ENCODE results near the gene CBFA2T3. TPM values are rescaled to one million over a fixed set of nuclear protein-coding genes. Genes with fewer than 3 reads are reported as not detected.
A peak's percentile ranks its signal among the peaks of the same experiment; 100 is the strongest.

Gene CBFA2T3
- total and polyA plus RNA-seq, 7 experiments from 2014 or later = 0.14 to 25.2 (median 0.38) TPM; not detected in 1

DNA sequence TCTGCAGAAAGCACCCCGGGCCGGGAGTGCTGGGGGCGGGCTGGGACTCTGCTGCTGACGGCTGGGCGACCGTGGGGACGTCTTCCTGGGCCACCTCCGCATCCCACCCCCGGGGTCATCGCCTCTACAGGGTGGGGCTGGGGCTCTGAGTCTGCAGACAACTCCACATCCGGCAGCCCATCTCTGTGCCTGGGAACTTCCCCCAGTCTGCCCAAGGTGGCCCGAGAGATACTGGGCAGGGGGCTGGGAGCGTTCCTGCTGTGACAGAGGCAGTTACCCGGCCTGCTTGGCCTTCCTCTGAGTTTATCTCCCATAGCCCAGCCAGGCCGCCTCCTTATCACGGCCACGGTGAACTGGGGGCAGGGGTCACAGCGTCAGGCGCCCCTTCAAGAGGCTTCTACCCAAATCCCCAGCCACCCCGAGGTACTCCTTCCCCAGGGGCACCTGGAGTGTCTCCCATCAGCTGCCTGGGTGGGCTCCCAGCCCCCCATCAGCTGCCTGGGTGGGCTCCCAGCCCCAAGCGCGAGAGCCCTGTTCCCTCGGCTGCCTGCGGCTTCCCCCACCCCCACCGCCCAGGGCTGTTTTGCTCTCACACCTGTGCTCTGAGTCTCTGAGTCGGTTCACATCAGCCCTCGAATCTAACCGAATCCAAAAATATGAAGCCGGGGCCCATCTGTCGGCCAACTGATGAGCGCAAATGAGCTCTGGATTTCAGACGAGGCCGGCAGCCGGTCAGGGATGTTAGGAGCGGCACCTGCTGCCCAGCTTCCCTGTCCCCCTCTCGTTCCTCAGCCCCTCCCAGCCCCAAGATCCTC is 15.6 kb upstream of the CBFA2T3 start:
- peak overlapping the region in 2 of 9 donors; percentile 48 to 72 for H3K27ac Mint-ChIP-seq
- CTCF ChIA-PET = no interaction called here
- Histone ChIP-seq H3K4me3 (ENCODE audit: low read length) (no peak overlapping the region), H3K36me3 (ENCODE audit: control insufficient read depth in 2 of 3, insufficient read depth in 3 of 3, low read length in 3 of 3) (no peaks in the 10 kb centered on the region), H3K27me3 (ENCODE audit: control insufficient read depth in 2 of 2, insufficient read depth in 2 of 2, low read length in 2 of 2) (no peaks in the 10 kb centered on the region), H3K9me3 (ENCODE audit: control insufficient read depth in 2 of 3, low read length in 3 of 3) (peaks cover 0 to 7% (median 0%) of the 10 kb centered on the region in 3 experiments), H3K27ac (ENCODE audit: low read depth, low read length) (peak overlapping the region; percentile 45), H3K4me1 (ENCODE audit: control insufficient read depth in 2 of 2, insufficient read depth in 2 of 2, low read length in 2 of 2) (peaks cover 0 to 9% of the 10 kb centered on the region in 2 donors)
- peaks cover 0 to 3% (median 0%) of the 10 kb centered on the region in 5 donors for H3K27me3 Mint-ChIP-seq
- POLR2A ChIA-PET = no interaction called here
- H3K9me3 Mint-ChIP-seq = peaks cover 0 to 6% (median 3%) of the 10 kb centered on the region in 11 donors
- peaks cover 3 to 19% (median 7%) of the 10 kb centered on the region in 7 donors for H3K4me1 Mint-ChIP-seq
- ATAC-seq (peak; percentile 18), DNase-seq (no peak)
- H3K4me3 Mint-ChIP-seq = peak overlapping the region in 1 of 10 donors; percentile 17
- intact Hi-C loops (cut with micrococcal nuclease) = no loop called here
- peaks cover 0 to 3% (median 2%) of the 10 kb centered on the region in 5 donors for H3K36me3 Mint-ChIP-seq

DNA sequence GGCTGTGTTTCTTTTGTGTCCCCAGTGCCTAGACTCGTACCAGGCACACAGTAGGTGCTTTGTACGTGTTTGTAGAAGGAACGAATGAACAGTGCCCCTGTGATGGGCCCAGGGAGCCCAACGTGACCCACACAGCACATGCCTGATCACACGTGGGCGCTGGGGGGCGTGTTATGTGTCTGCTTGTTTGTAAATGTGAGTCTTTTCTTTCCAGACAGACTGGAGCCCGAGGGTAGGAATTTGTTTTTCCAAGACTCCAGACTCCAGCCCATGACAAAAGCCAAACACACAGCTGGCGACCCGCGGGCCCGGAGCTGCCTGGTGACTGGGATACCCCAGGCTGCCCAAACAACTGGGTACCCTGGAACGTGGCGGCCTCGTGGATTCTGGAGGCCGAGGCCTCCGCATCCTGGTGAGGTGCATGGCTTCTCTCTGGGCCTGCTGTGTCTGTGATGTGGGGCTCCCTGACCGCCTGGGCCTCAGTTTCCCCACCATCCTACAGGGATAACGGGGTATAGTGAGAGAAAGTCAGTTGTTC is 14.9 kb upstream of the CBFA2T3 start:
- no peaks in the 10 kb centered on the region for H3K27me3 ChIP-seq (ENCODE audit: control insufficient read depth in 2 of 2, insufficient read depth in 2 of 2, low read length in 2 of 2)
- no peak for DNase-seq
- H3K36me3 ChIP-seq (ENCODE audit: control insufficient read depth in 2 of 3, insufficient read depth in 3 of 3, low read length in 3 of 3) = no peaks in the 10 kb centered on the region
- H3K9me3 Mint-ChIP-seq = peaks cover 0 to 2% (median 0%) of the 10 kb centered on the region in 11 donors
- intact Hi-C loops (cut with micrococcal nuclease) = no loop called here
- CTCF ChIA-PET = no interaction called here
- H3K9me3 ChIP-seq (ENCODE audit: control insufficient read depth in 2 of 3, low read length in 3 of 3) = peaks cover 0 to under 1% (median 0%) of the 10 kb centered on the region in 3 experiments
- no peak overlapping the region for H3K27ac Mint-ChIP-seq
- no peak overlapping the region for H3K4me3 ChIP-seq (ENCODE audit: low read length)
- POLR2A ChIA-PET = no interaction called here
- no peaks in the 10 kb centered on the region for H3K36me3 Mint-ChIP-seq
- H3K4me3 Mint-ChIP-seq = no peak overlapping the region
- no peak overlapping the region for H3K27ac ChIP-seq (ENCODE audit: low read depth, low read length)
- peaks cover 0 to 3% (median 0%) of the 10 kb centered on the region in 5 donors for H3K27me3 Mint-ChIP-seq
- peaks cover 0 to 9% of the 10 kb centered on the region in 2 donors for H3K4me1 ChIP-seq (ENCODE audit: control insufficient read depth in 2 of 2, insufficient read depth in 2 of 2, low read length in 2 of 2)
- ATAC-seq = no peak
- H3K4me1 Mint-ChIP-seq = peaks cover 3 to 21% (median 9%) of the 10 kb centered on the region in 7 donors

DNA sequence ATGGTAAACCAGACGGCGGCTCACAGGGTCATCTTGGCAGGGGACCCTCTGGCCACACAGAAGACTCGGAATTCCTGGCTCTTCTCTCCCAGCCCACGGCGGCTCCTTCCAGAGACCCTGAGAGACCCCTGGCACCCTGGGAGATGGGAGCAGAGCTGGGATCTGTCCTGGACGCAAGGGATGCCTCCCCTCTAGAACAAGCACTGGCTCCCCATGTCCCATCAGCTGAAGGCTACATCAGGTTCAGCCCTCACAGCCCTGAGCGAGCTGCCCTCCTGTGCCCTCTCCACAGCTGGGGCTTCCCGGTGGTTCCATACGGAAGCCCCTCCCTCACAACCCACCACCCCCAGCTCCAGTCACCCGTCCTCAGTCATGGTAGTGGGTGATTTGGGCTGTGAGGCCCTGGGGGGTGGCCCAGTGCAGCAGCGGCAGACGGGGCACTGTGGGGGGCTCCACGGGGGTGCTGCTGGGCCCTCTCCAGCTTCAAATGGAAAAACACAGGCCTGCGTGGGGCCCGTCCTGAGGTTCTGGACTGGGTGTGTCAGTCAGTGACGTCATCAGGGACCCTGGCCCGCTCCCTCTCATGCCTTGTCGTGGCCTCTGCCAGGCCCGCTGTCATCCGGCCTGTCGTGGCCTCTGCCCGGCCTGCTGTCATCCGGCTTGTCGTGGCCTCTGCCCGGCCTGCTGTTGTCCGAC is 13.0 kb upstream of the CBFA2T3 start:
- peaks cover under 1 to 18% (median 7%) of the 10 kb centered on the region in 7 donors for H3K4me1 Mint-ChIP-seq
- no peak for ATAC-seq
- ChIA-PET CTCF (no interaction called here), POLR2A (no interaction called here)
- peaks cover 0 to 9% of the 10 kb centered on the region in 2 donors for H3K4me1 ChIP-seq (ENCODE audit: control insufficient read depth in 2 of 2, insufficient read depth in 2 of 2, low read length in 2 of 2)
- no peaks in the 10 kb centered on the region for H3K27me3 ChIP-seq (ENCODE audit: control insufficient read depth in 2 of 2, insufficient read depth in 2 of 2, low read length in 2 of 2)
- no peaks in the 10 kb centered on the region for H3K36me3 Mint-ChIP-seq
- H3K27ac ChIP-seq (ENCODE audit: low read depth, low read length) = no peak overlapping the region
- no peaks in the 10 kb centered on the region for H3K9me3 ChIP-seq (ENCODE audit: control insufficient read depth in 2 of 3, low read length in 3 of 3)
- no peak overlapping the region for H3K4me3 ChIP-seq (ENCODE audit: low read length)
- peaks cover 0 to 2% (median 0%) of the 10 kb centered on the region in 5 donors for H3K27me3 Mint-ChIP-seq
- no peaks in the 10 kb centered on the region for H3K36me3 ChIP-seq (ENCODE audit: control insufficient read depth in 2 of 3, insufficient read depth in 3 of 3, low read length in 3 of 3)
- H3K4me3 Mint-ChIP-seq = no peak overlapping the region
- no peak overlapping the region for H3K27ac Mint-ChIP-seq
- DNase-seq = no peak
- H3K9me3 Mint-ChIP-seq = peaks cover 0 to 1% (median 0%) of the 10 kb centered on the region in 11 donors
- intact Hi-C loops (cut with micrococcal nuclease) = no loop called here

DNA sequence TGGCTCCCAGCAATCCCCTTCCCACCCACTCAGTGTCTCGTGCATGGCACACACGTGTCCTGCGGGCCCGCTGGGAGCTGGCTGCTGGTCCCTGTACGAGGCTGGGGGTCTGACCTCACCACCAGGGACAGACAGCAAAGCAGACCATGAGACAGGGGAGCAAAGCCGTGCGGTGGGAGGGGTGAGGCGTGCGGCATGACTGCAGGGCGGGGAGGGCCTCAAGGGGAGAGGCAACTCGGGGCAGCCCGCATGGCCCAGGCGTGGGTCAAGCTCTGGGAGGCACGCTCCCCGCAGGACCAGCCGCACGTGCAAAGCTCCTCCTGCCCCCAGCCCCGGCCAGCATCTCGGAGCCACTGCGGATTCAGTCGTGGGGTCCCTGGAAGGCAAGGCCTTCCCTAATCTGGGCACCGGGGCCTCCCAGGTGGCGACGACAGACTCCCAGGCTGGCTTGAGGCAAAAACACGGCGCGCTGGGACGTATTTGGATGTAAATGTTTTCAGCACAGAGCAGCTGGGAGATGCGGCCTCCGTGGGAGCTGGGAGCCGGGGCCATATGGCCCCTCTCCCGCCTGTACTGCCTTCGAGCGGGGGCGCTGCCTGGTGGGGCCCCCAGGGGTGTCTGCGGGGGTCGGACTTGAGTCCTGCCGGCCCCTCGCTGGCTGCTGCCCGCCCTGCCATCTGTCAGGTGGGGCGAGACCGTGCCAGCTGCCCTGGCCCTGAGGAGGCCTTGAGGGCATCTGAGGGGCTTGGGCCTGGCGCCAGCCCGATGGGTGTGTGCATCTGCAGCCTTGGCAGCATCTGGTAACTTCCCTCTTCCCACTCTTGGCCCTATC is 12.2 kb upstream of the CBFA2T3 start:
- ChIA-PET CTCF (no interaction called here), POLR2A (interaction anchor here (1.1 kb wide), 1 partner anchor 105 kb away, joined by 3 read pairs; no protein-coding TSS in a partner anchor)
- no peak overlapping the region for H3K27ac Mint-ChIP-seq
- peaks cover 0 to 2% (median 0%) of the 10 kb centered on the region in 5 donors for H3K27me3 Mint-ChIP-seq
- Histone ChIP-seq H3K36me3 (ENCODE audit: control insufficient read depth in 2 of 3, insufficient read depth in 3 of 3, low read length in 3 of 3) (no peaks in the 10 kb centered on the region), H3K27me3 (ENCODE audit: control insufficient read depth in 2 of 2, insufficient read depth in 2 of 2, low read length in 2 of 2) (no peaks in the 10 kb centered on the region), H3K4me3 (ENCODE audit: low read length) (no peak overlapping the region), H3K9me3 (ENCODE audit: control insufficient read depth in 2 of 3, low read length in 3 of 3) (no peaks in the 10 kb centered on the region), H3K4me1 (ENCODE audit: control insufficient read depth in 2 of 2, insufficient read depth in 2 of 2, low read length in 2 of 2) (peaks cover 0 to 9% of the 10 kb centered on the region in 2 donors), H3K27ac (ENCODE audit: low read depth, low read length) (no peak overlapping the region)
- no peak overlapping the region for H3K4me3 Mint-ChIP-seq
- H3K36me3 Mint-ChIP-seq = no peaks in the 10 kb centered on the region
- intact Hi-C loops (cut with micrococcal nuclease) = no loop called here
- no peak for DNase-seq
- H3K9me3 Mint-ChIP-seq = peaks cover 0 to 1% (median 0%) of the 10 kb centered on the region in 11 donors
- peaks cover 0 to 13% (median 5%) of the 10 kb centered on the region in 7 donors for H3K4me1 Mint-ChIP-seq
- ATAC-seq = no peak

DNA sequence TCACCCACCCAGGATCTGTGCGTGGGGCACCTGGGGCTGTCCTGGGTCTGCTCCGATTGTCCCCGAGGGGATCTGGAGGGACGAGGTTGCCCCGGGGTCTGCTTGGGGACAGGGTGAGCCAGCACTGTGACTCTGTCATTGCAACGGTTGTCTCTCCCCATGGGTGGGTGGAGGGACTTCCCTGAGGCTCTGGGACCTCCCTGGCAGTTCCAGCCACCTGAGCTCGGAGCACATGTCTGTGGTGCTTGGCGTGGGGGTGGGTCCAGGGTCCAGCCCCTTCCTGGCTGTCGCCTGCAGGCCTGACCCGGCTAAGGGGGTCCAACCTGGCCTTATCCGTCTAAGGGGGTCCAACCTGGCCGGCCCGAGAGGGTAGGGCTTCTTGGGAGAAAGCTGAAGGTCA is 8.5 kb upstream of the CBFA2T3 start:
- DNase-seq (no peak), ATAC-seq (no peak)
- Mint-ChIP-seq H3K4me3 (no peak overlapping the region), H3K36me3 (no peaks in the 10 kb centered on the region), H3K27me3 (peaks cover 0 to 4% (median 0%) of the 10 kb centered on the region in 5 donors), H3K27ac (no peak overlapping the region), H3K4me1 (peaks cover 0 to 10% (median 3%) of the 10 kb centered on the region in 7 donors), H3K9me3 (peaks cover 0 to 1% (median 0%) of the 10 kb centered on the region in 11 donors)
- no peak overlapping the region for H3K4me3 ChIP-seq (ENCODE audit: low read length)
- CTCF ChIA-PET = no interaction called here
- H3K36me3 ChIP-seq (ENCODE audit: control insufficient read depth in 2 of 3, insufficient read depth in 3 of 3, low read length in 3 of 3) = no peaks in the 10 kb centered on the region
- POLR2A ChIA-PET = no interaction called here
- intact Hi-C loops (cut with micrococcal nuclease) = no loop called here
- H3K9me3 ChIP-seq (ENCODE audit: control insufficient read depth in 2 of 3, low read length in 3 of 3) = no peaks in the 10 kb centered on the region
- H3K4me1 ChIP-seq (ENCODE audit: control insufficient read depth in 2 of 2, insufficient read depth in 2 of 2, low read length in 2 of 2) = no peaks in the 10 kb centered on the region
- H3K27ac ChIP-seq (ENCODE audit: low read depth, low read length) = no peak overlapping the region
- H3K27me3 ChIP-seq (ENCODE audit: control insufficient read depth in 2 of 2, insufficient read depth in 2 of 2, low read length in 2 of 2) = no peaks in the 10 kb centered on the region
